B cell (primary cell): ENCODE measurements around the gene GXYLT1.

Source experiments
- EZH2 ChIP-seq: IDR thresholded peaks from 2 replicates; pipeline ENCODE4 v1.6.1; 2012; ENCODE audit warnings: borderline replicate concordance, low read depth, mild to moderate bottlenecking, moderate library complexity, low read length; ENCODE audit not compliant: insufficient read depth, poor library complexity, severe bottlenecking
- TF ChIP-seq, protein P1 (sequence below): fragments of 200-600 bp; IDR thresholded peaks from one replicate; pipeline ENCODE4 v1.8.0; 2022; ENCODE audit warnings: antibody characterized with exemption, mild to moderate bottlenecking

DNA sequence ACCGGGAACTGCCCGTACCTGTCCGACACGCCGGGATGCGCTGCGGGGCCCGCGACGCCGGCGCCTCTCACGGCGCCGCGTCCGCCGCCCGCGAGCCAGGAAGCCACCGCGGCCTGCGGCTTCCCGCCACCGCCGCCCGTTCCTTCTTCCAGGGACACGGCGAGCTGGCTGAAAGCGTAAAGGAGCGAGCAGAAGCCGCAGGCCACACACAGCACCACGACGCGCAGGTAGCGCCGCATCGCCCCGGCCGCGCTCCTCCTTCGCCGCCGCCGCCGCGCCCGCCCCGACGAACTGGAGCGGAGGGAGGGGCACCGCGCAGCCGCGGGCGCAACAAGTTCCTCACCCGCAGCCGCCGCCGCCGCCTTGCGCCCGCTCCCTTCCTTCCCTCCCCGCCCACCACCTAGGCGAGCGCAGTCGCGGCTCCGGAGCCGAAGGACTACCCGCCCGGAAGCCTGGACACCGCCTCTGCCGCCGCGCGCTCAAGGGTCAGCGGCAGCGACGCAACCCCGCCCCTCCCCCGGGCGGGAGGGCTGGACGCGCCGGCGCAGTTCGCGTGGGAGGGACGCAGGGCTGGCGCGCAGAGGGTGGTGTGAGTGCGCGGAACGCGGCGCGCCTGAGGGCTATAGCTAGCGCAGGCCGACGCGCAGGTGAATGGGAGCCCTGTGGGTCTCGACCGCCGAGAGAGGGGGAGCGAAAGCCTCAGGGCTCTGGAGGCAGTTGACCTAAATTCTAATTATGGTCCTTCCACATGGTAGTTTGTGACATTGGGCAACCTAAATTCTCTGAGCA, at the start of gene GXYLT1:
- TF ChIP-seq, protein P1, sequence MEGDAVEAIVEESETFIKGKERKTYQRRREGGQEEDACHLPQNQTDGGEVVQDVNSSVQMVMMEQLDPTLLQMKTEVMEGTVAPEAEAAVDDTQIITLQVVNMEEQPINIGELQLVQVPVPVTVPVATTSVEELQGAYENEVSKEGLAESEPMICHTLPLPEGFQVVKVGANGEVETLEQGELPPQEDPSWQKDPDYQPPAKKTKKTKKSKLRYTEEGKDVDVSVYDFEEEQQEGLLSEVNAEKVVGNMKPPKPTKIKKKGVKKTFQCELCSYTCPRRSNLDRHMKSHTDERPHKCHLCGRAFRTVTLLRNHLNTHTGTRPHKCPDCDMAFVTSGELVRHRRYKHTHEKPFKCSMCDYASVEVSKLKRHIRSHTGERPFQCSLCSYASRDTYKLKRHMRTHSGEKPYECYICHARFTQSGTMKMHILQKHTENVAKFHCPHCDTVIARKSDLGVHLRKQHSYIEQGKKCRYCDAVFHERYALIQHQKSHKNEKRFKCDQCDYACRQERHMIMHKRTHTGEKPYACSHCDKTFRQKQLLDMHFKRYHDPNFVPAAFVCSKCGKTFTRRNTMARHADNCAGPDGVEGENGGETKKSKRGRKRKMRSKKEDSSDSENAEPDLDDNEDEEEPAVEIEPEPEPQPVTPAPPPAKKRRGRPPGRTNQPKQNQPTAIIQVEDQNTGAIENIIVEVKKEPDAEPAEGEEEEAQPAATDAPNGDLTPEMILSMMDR, result no peak
- no peak for TF ChIP-seq EZH2
